B cell (primary cell): ENCODE results near the gene CXCL5. TPM values are rescaled to one million over a fixed set of nuclear protein-coding genes. Genes with fewer than 3 reads are reported as not detected.

Experiments used
- ATAC-seq: fragments of 200-7000 bp; cut with Tn5 transposase; one replicate; pipeline ENCODE4 v1.10.0; 2021; ENCODE audit warnings: low read depth, mild to moderate bottlenecking, moderate number of reproducible peaks, moderate library complexity
- CTCF ChIA-PET: fragments of 350-600 bp; sonication (Branson Sonifier 250); formaldehyde crosslinking; loops from one replicate; lab custom pipeline; 2021; ENCODE audit warnings: antibody characterized with exemption, inconsistent platforms; lab: Charles Lee
- POLR2A ChIA-PET: fragments of 350-600 bp; sonication (Branson Sonifier 250); formaldehyde crosslinking; loops from one replicate; lab custom pipeline; 2021; ENCODE audit warnings: antibody characterized with exemption; lab: Charles Lee
- DNase-seq: peaks from one replicate; pipeline ENCODE4 v3.0.0; 2013
- H2AFZ ChIP-seq: 2 replicates; pipeline ENCODE4 v1.6.1; 2012; ENCODE audit warnings: mild to moderate bottlenecking, low read depth, low read length; ENCODE audit not compliant: insufficient read depth, poor library complexity, severe bottlenecking
- H3K27ac ChIP-seq, 2 donors: 1 replicate in 1 of 2; 2 replicates in 1 of 2; pipeline ENCODE4 v1.5.1; 2012 to 2013; ENCODE audit warnings: low read length in 2 of 2, mild to moderate bottlenecking in 2 of 2, moderate library complexity in 1 of 2
- H3K27me3 ChIP-seq, 4 experiments: fragments of 200-600 bp in 1 of 4; sonication (generic) in 1 of 4; replicated peaks in 1 of 4; 1 replicate in 2 of 4; 2 replicates in 2 of 4; pipeline versions ENCODE4 v1.6.1 to v1.7.0; 2013 to 2016; ENCODE audit warnings: low read length in 3 of 4, mild to moderate bottlenecking in 2 of 4, mixed read lengths in 1 of 4, moderate library complexity in 1 of 4; ENCODE audit not compliant: insufficient read depth in 4 of 4, control insufficient read depth in 3 of 4; ENCODE audit errors: control extremely low read depth in 1 of 4
- H3K36me3 ChIP-seq, 2 experiments: replicated peaks in 1 of 2; 1 replicate in 1 of 2; 2 replicates in 1 of 2; pipeline versions ENCODE4 v1.6.1 to v1.7.1; 2013; ENCODE audit warnings: low read length in 1 of 2; ENCODE audit not compliant: insufficient read depth in 2 of 2, control insufficient read depth in 1 of 2; ENCODE audit errors: control extremely low read depth in 1 of 2, extremely low read depth in 1 of 2
- H3K4me1 ChIP-seq, 2 donors: fragments of 200-600 bp in 1 of 2; sonication (generic) in 1 of 2; 1 replicate in 1 of 2; 2 replicates in 1 of 2; pipeline versions ENCODE4 v1.5.1 to v1.6.1; 2013 to 2017; ENCODE audit warnings: low read length in 2 of 2; ENCODE audit not compliant: control insufficient read depth in 2 of 2, insufficient read depth in 2 of 2
- H3K4me2 ChIP-seq: replicated peaks from 2 replicates; pipeline ENCODE3; 2012; ENCODE audit warnings: mild to moderate bottlenecking, low read depth, low read length; ENCODE audit not compliant: poor library complexity, severe bottlenecking
- H3K4me3 ChIP-seq, 5 experiments: fragments of 200-600 bp in 1 of 5; sonication (generic) in 1 of 5; 1 replicate in 3 of 5; 2 replicates in 2 of 5; pipeline versions ENCODE4 v1.5.1 to v1.7.0; 2011 to 2016; ENCODE audit warnings: low read length in 4 of 5, mild to moderate bottlenecking in 4 of 5, low read depth in 2 of 5, control low read depth in 1 of 5, moderate library complexity in 1 of 5; ENCODE audit not compliant: insufficient read depth in 1 of 5; ENCODE audit errors: control extremely low read depth in 1 of 5, extremely low read depth in 1 of 5
- H3K79me2 ChIP-seq: fragments of 200-600 bp; sonication (generic); one replicate; pipeline ENCODE4 v1.6.0; 2016; ENCODE audit warnings: low read length; ENCODE audit not compliant: control insufficient read depth, insufficient read depth
- H3K9ac ChIP-seq: fragments of 200-600 bp; sonication (generic); 2 replicates; pipeline ENCODE4 v1.6.1; 2017; ENCODE audit warnings: mild to moderate bottlenecking, low read length, moderate library complexity
- H3K9me3 ChIP-seq, 3 donors: one replicate each; pipeline versions ENCODE4 v1.6.1 to v1.7.1; 2013; ENCODE audit warnings: low read length in 2 of 3; ENCODE audit not compliant: control insufficient read depth in 2 of 3, insufficient read depth in 1 of 3; ENCODE audit errors: control extremely low read depth in 1 of 3
- H4K20me1 ChIP-seq: 2 replicates; pipeline ENCODE4 v1.6.0; 2012; ENCODE audit warnings: mild to moderate bottlenecking, low read length; ENCODE audit not compliant: insufficient read depth, control insufficient read depth, poor library complexity, severe bottlenecking
- H3K27ac Mint-ChIP-seq: one replicate; pipeline ENCODE4 v1.8.0; 2021; ENCODE audit warnings: mixed read lengths
- H3K27me3 Mint-ChIP-seq: one replicate; pipeline ENCODE4 v1.8.0; 2021; ENCODE audit warnings: mixed read lengths
- H3K4me1 Mint-ChIP-seq: one replicate; pipeline ENCODE4 v1.8.0; 2021; ENCODE audit warnings: mixed read lengths
- H3K4me3 Mint-ChIP-seq: one replicate; pipeline ENCODE4 v1.8.0; 2021; ENCODE audit warnings: mixed read lengths
- H3K9me3 Mint-ChIP-seq: one replicate; pipeline ENCODE4 v1.8.0; 2022; ENCODE audit warnings: mixed read lengths; ENCODE audit not compliant: insufficient read depth
- CTCF ChIP-seq: fragments of 200-600 bp; IDR thresholded peaks from one replicate; pipeline ENCODE4 v1.8.0; 2022; ENCODE audit warnings: antibody characterized with exemption, mild to moderate bottlenecking
- EZH2 ChIP-seq: IDR thresholded peaks from 2 replicates; pipeline ENCODE4 v1.6.1; 2012; ENCODE audit warnings: borderline replicate concordance, low read depth, mild to moderate bottlenecking, moderate library complexity, low read length; ENCODE audit not compliant: insufficient read depth, poor library complexity, severe bottlenecking
- WGBS: methylation state at CpG from one replicate; pipeline ENCODE4 v1.1.5; 2013; ENCODE audit warnings: missing lambda C conversion rate; ENCODE audit not compliant: insufficient coverage; 5-methylcytosine and 5-hydroxymethylcytosine counted together
- intact Hi-C: fragments of 100-400 bp; cut with micrococcal nuclease; formaldehyde crosslinking; loops from one replicate; pipeline ENCODE4 v1.10.0; 2022
- polyA minus RNA-seq: library from RNA; depleted of rRNA, polyadenylated mRNA; stranded (reverse); fragments of >200 nt; gene quantifications from 2 replicates; pipeline ENCODE4 v1.2.3, GENCODE V29; 2012
- polyA plus RNA-seq: library from polyadenylated mRNA; depleted of rRNA; stranded (reverse); fragments of >200 nt; gene quantifications from 2 replicates; pipeline ENCODE4 v1.2.3, GENCODE V29; 2012
- total RNA-seq, 2 donors: library from RNA; stranded (reverse); fragments of 120-200 nt in 1 of 2; gene quantifications; 1 replicate in 1 of 2; 2 replicates in 1 of 2; pipeline versions ENCODE4 v1.2.3 to v1.2.4, GENCODE V29; 2013 to 2022

CXCL5 gene
- total RNA-seq, result not detected in 2 replicates
- total RNA-seq (2013), result 2.3 TPM
- 0.17 TPM in 1 of 2 replicates, not detected in the other for polyA plus RNA-seq
- polyA minus RNA-seq, result 0.93 TPM in 1 of 2 replicates, not detected in the other

- Mint-ChIP-seq H3K9me3 (no peaks in the 10 kb centered on the region), H3K4me1 (no peaks in the 10 kb centered on the region), H3K27ac (no peak within 1 kb of the TSS), H3K4me3 (no peak within 1 kb of the TSS), H3K27me3 (peaks cover 17% of the 10 kb centered on the region)
- H3K27me3 ChIP-seq, result peaks cover 0 to 2% (median 0%) of the 10 kb centered on the region in 4 experiments
- H3K4me3 ChIP-seq, result no peak within 1 kb of the TSS
- DNase-seq (no peak), ATAC-seq (no peak)
- CTCF ChIA-PET, result no interaction called here
- TF ChIP-seq CTCF (no peak), EZH2 (no peak)
- no peak within 1 kb of the TSS for H3K9ac ChIP-seq
- no peaks in the 10 kb centered on the region for H3K36me3 ChIP-seq
- no peak within 1 kb of the TSS for H2AFZ ChIP-seq
- H4K20me1 ChIP-seq, result no peaks in the 10 kb centered on the region
- no peak within 1 kb of the TSS for H3K27ac ChIP-seq
- intact Hi-C loops, result no loop called here
- no peaks in the 10 kb centered on the region for H3K79me2 ChIP-seq
- H3K4me1 ChIP-seq, result no peaks in the 10 kb centered on the region
- peaks cover 0 to 5% (median 1%) of the 10 kb centered on the region in 3 donors for H3K9me3 ChIP-seq
- H3K4me2 ChIP-seq, result no peak within 1 kb of the TSS
- POLR2A ChIA-PET, result no interaction called here
- WGBS, result 25% methylated on average over 33 of the region's 46 CpGs
Observed at GRCh38 chr4:73998040-73999011, at the start of gene CXCL5. Gene CXCL5, minus strand, starts transcription at chr4:73998677. Its CDS starts 96 bp downstream, at chr4:73998581.

GRCh38 chr4:74047152-74047551 is 48.7 kb upstream of the CXCL5 start:
- peaks cover 14% of the 10 kb centered on the region for H3K27me3 Mint-ChIP-seq
- H4K20me1 ChIP-seq, result no peaks in the 10 kb centered on the region
- H3K27me3 ChIP-seq, result peaks cover 0 to 5% (median 0%) of the 10 kb centered on the region in 4 experiments
- no CpG with 5 or more reads among the region's 1 CpG for WGBS
- ATAC-seq (no peak), DNase-seq (no peak)
- no peaks in the 10 kb centered on the region for H3K79me2 ChIP-seq
- intact Hi-C loops, result no loop called here
- no peaks in the 10 kb centered on the region for H3K4me1 ChIP-seq
- H3K27ac Mint-ChIP-seq, result no peak overlapping the region
- peaks cover 0 to 5% (median 3%) of the 10 kb centered on the region in 3 donors for H3K9me3 ChIP-seq
- H2AFZ ChIP-seq, result no peak overlapping the region
- no peak overlapping the region for H3K27ac ChIP-seq
- no peak overlapping the region for H3K4me3 Mint-ChIP-seq
- TF ChIP-seq EZH2, result no peak
- no peak for TF ChIP-seq CTCF
- H3K9me3 Mint-ChIP-seq, result peaks cover 9% of the 10 kb centered on the region
- no peak overlapping the region for H3K4me3 ChIP-seq
- no peaks in the 10 kb centered on the region for H3K36me3 ChIP-seq
- ChIA-PET CTCF (no interaction called here), POLR2A (no interaction called here)
- no peaks in the 10 kb centered on the region for H3K4me1 Mint-ChIP-seq
- H3K9ac ChIP-seq, result no peak overlapping the region
- no peak overlapping the region for H3K4me2 ChIP-seq
